ENCODE results near the gene ZBTB20.

Gene ZBTB20

GRCh38 chr3:114556657-114557213 is 590.4 kb downstream of the ZBTB20 start:
- H3K36me3 Mint-ChIP-seq (ENCODE audit: low read depth): no peaks in the 10 kb centered on the region
- no peak overlapping the region for H3K4me3 Mint-ChIP-seq
- H3K4me1 Mint-ChIP-seq (ENCODE audit: low read depth): no peaks in the 10 kb centered on the region
- no peak overlapping the region for H3K27ac Mint-ChIP-seq
- H3K9me3 Mint-ChIP-seq: no peaks in the 10 kb centered on the region
- H3K27me3 Mint-ChIP-seq (ENCODE audit: low read depth): no peaks in the 10 kb centered on the region

GRCh38 chr3:114554731-114555130 is 592.4 kb downstream of the ZBTB20 start:
- Mint-ChIP-seq H3K4me3 (no peak overlapping the region), H3K4me1 (ENCODE audit: low read depth) (no peaks in the 10 kb centered on the region), H3K9me3 (no peaks in the 10 kb centered on the region), H3K27me3 (ENCODE audit: low read depth) (no peaks in the 10 kb centered on the region), H3K36me3 (ENCODE audit: low read depth) (no peaks in the 10 kb centered on the region), H3K27ac (no peak overlapping the region)

- no peaks in the 10 kb centered on the region for H3K36me3 Mint-ChIP-seq (ENCODE audit: low read depth)
- H3K9me3 Mint-ChIP-seq: no peaks in the 10 kb centered on the region
- no peaks in the 10 kb centered on the region for H3K27me3 Mint-ChIP-seq (ENCODE audit: low read depth)
- H3K4me1 Mint-ChIP-seq (ENCODE audit: low read depth): no peaks in the 10 kb centered on the region
- no peak overlapping the region for H3K4me3 Mint-ChIP-seq
- H3K27ac Mint-ChIP-seq: no peak overlapping the region
These were observed 593.0 kb downstream of the ZBTB20 start for GRCh38 chr3:114553949-114554593.

- Mint-ChIP-seq H3K27me3 (ENCODE audit: low read depth) (no peaks in the 10 kb centered on the region), H3K4me3 (no peak overlapping the region), H3K9me3 (no peaks in the 10 kb centered on the region), H3K4me1 (ENCODE audit: low read depth) (no peaks in the 10 kb centered on the region), H3K36me3 (ENCODE audit: low read depth) (no peaks in the 10 kb centered on the region), H3K27ac (no peak overlapping the region)
These were observed 594.6 kb downstream of the ZBTB20 start for GRCh38 chr3:114552527-114552812.

GRCh38 chr3:114551770-114552526 is 595.1 kb downstream of the ZBTB20 start:
- Mint-ChIP-seq H3K36me3 (ENCODE audit: low read depth) (no peaks in the 10 kb centered on the region), H3K27me3 (ENCODE audit: low read depth) (no peaks in the 10 kb centered on the region), H3K9me3 (no peaks in the 10 kb centered on the region), H3K4me1 (ENCODE audit: low read depth) (no peaks in the 10 kb centered on the region), H3K27ac (no peak overlapping the region), H3K4me3 (no peak overlapping the region)

GRCh38 chr3:114550165-114550564 is 596.9 kb downstream of the ZBTB20 start:
- no peaks in the 10 kb centered on the region for H3K36me3 Mint-ChIP-seq (ENCODE audit: low read depth)
- H3K27me3 Mint-ChIP-seq (ENCODE audit: low read depth): no peaks in the 10 kb centered on the region
- no peak overlapping the region for H3K27ac Mint-ChIP-seq
- H3K4me1 Mint-ChIP-seq (ENCODE audit: low read depth): no peaks in the 10 kb centered on the region
- H3K9me3 Mint-ChIP-seq: no peaks in the 10 kb centered on the region
- no peak overlapping the region for H3K4me3 Mint-ChIP-seq

GRCh38 chr3:114545193-114545592 is 601.9 kb downstream of the ZBTB20 start:
- no peaks in the 10 kb centered on the region for H3K9me3 Mint-ChIP-seq
- no peak overlapping the region for H3K27ac Mint-ChIP-seq
- H3K4me3 Mint-ChIP-seq: no peak overlapping the region
- no peaks in the 10 kb centered on the region for H3K36me3 Mint-ChIP-seq (ENCODE audit: low read depth)
- no peaks in the 10 kb centered on the region for H3K27me3 Mint-ChIP-seq (ENCODE audit: low read depth)
- H3K4me1 Mint-ChIP-seq (ENCODE audit: low read depth): no peaks in the 10 kb centered on the region

- no peaks in the 10 kb centered on the region for H3K9me3 Mint-ChIP-seq
- no peak overlapping the region for H3K4me3 Mint-ChIP-seq
- H3K27me3 Mint-ChIP-seq (ENCODE audit: low read depth): no peaks in the 10 kb centered on the region
- H3K36me3 Mint-ChIP-seq (ENCODE audit: low read depth): no peaks in the 10 kb centered on the region
- H3K4me1 Mint-ChIP-seq (ENCODE audit: low read depth): no peaks in the 10 kb centered on the region
- H3K27ac Mint-ChIP-seq: no peak overlapping the region
These were observed 604.7 kb downstream of the ZBTB20 start for GRCh38 chr3:114542359-114542758.

GRCh38 chr3:114539525-114539924 is 607.6 kb downstream of the ZBTB20 start:
- Mint-ChIP-seq H3K27ac (no peak overlapping the region), H3K36me3 (ENCODE audit: low read depth) (no peaks in the 10 kb centered on the region), H3K4me1 (ENCODE audit: low read depth) (no peaks in the 10 kb centered on the region), H3K27me3 (ENCODE audit: low read depth) (no peaks in the 10 kb centered on the region), H3K9me3 (peaks cover 5% of the 10 kb centered on the region), H3K4me3 (no peak overlapping the region)

- Mint-ChIP-seq H3K4me3 (no peak overlapping the region), H3K36me3 (ENCODE audit: low read depth) (no peaks in the 10 kb centered on the region), H3K4me1 (ENCODE audit: low read depth) (no peaks in the 10 kb centered on the region), H3K27me3 (ENCODE audit: low read depth) (no peaks in the 10 kb centered on the region), H3K9me3 (peaks cover 8% of the 10 kb centered on the region), H3K27ac (no peak overlapping the region)
These were observed 608.9 kb downstream of the ZBTB20 start for GRCh38 chr3:114538211-114538610.

GRCh38 chr3:114528517-114528916 is 618.6 kb downstream of the ZBTB20 start:
- H3K4me1 Mint-ChIP-seq (ENCODE audit: low read depth): no peaks in the 10 kb centered on the region
- H3K36me3 Mint-ChIP-seq (ENCODE audit: low read depth): no peaks in the 10 kb centered on the region
- H3K27ac Mint-ChIP-seq: no peak overlapping the region
- H3K27me3 Mint-ChIP-seq (ENCODE audit: low read depth): no peaks in the 10 kb centered on the region
- H3K9me3 Mint-ChIP-seq: peaks cover 9% of the 10 kb centered on the region
- H3K4me3 Mint-ChIP-seq: no peak overlapping the region

GRCh38 chr3:114527036-114527644 is 619.9 kb downstream of the ZBTB20 start:
- no peak overlapping the region for H3K4me3 Mint-ChIP-seq
- peaks cover 5% of the 10 kb centered on the region for H3K9me3 Mint-ChIP-seq
- no peaks in the 10 kb centered on the region for H3K36me3 Mint-ChIP-seq (ENCODE audit: low read depth)
- H3K4me1 Mint-ChIP-seq (ENCODE audit: low read depth): no peaks in the 10 kb centered on the region
- no peaks in the 10 kb centered on the region for H3K27me3 Mint-ChIP-seq (ENCODE audit: low read depth)
- H3K27ac Mint-ChIP-seq: no peak overlapping the region

GRCh38 chr3:114525278-114525677 is 621.8 kb downstream of the ZBTB20 start:
- no peaks in the 10 kb centered on the region for H3K9me3 Mint-ChIP-seq
- H3K27ac Mint-ChIP-seq: no peak overlapping the region
- H3K36me3 Mint-ChIP-seq (ENCODE audit: low read depth): no peaks in the 10 kb centered on the region
- no peak overlapping the region for H3K4me3 Mint-ChIP-seq
- no peaks in the 10 kb centered on the region for H3K27me3 Mint-ChIP-seq (ENCODE audit: low read depth)
- no peaks in the 10 kb centered on the region for H3K4me1 Mint-ChIP-seq (ENCODE audit: low read depth)

- H3K27me3 Mint-ChIP-seq (ENCODE audit: low read depth): no peaks in the 10 kb centered on the region
- no peak overlapping the region for H3K27ac Mint-ChIP-seq
- H3K9me3 Mint-ChIP-seq: no peaks in the 10 kb centered on the region
- H3K4me3 Mint-ChIP-seq: no peak overlapping the region
- H3K4me1 Mint-ChIP-seq (ENCODE audit: low read depth): no peaks in the 10 kb centered on the region
- H3K36me3 Mint-ChIP-seq (ENCODE audit: low read depth): no peaks in the 10 kb centered on the region
These were observed 627.7 kb downstream of the ZBTB20 start for GRCh38 chr3:114519415-114519814.

GRCh38 chr3:114518206-114518808 is 628.8 kb downstream of the ZBTB20 start:
- Mint-ChIP-seq H3K9me3 (no peaks in the 10 kb centered on the region), H3K4me1 (ENCODE audit: low read depth) (no peaks in the 10 kb centered on the region), H3K4me3 (no peak overlapping the region), H3K27me3 (ENCODE audit: low read depth) (no peaks in the 10 kb centered on the region), H3K27ac (no peak overlapping the region), H3K36me3 (ENCODE audit: low read depth) (no peaks in the 10 kb centered on the region)
